A549 (cell line): ENCODE results near the gene IL3.

Experiments
- CTCF ChIP-seq: fragments of >200 bp; sonication (Bioruptor Twin); formaldehyde crosslinking; IDR thresholded peaks from 3 replicates; pipeline ENCODE4 v1.5.1; 2016
- HES2 ChIP-seq: fragments of >200 bp; sonication (Bioruptor Twin); formaldehyde crosslinking; IDR thresholded peaks from 2 replicates; pipeline ENCODE4 v1.6.1; 2016
- MAX ChIP-seq: IDR thresholded peaks from 2 replicates; pipeline ENCODE4 v1.6.1; 2012
- SREBF2 ChIP-seq: fragments of 450-650 bp; IDR thresholded peaks from 2 replicates; pipeline ENCODE4 v1.6.1; 2014; ENCODE audit warnings: mild to moderate bottlenecking, moderate library complexity

GRCh38 chr5:132067941-132068808 is 7.7 kb downstream of the IL3 start:
- TF ChIP-seq CTCF, result no peak
- TF ChIP-seq MAX, result no peak
- TF ChIP-seq HES2, result no peak
- no peak for TF ChIP-seq SREBF2
